A549 treated with DMSO at 1 μM for 4 hours (cell line): ENCODE data around the gene PROB1. TPM values are rescaled to one million over a fixed set of nuclear protein-coding genes. Genes with fewer than 3 reads are reported as not detected.

ENCODE experiments used
- total RNA-seq: library from RNA; stranded (reverse); fragments of 200-300 nt; extraction: Qiagen RNA extraction; gene quantifications from 5 replicates; pipeline ENCODE4 v1.2.3, GENCODE V29; 2022; ENCODE audit warnings: low read depth

The PROB1 gene
- total RNA-seq: 0.28 to 0.37 TPM (median 0.33 TPM) in 5 replicates

GRCh38 chr5:139394654-139395566 is at the start of gene PROB1:
PROB1 (minus strand) TSS chr5:139395104; CDS start chr5:139395081, 23 bp downstream.

GRCh38 chr5:139439013-139439903 is 44.4 kb upstream of the PROB1 start, which contains the start of gene DNAJC18:
DNAJC18 (minus strand) TSS chr5:139439525; CDS start chr5:139439445, 80 bp downstream.

GRCh38 chr5:139403787-139404483 is 9.0 kb upstream of the PROB1 start, which contains the start of gene SPATA24:
SPATA24 (minus strand) TSS chr5:139404089; CDS start chr5:139404060, 29 bp downstream.

GRCh38 chr5:139389701-139390638 is 4.9 kb downstream of the PROB1 start, which contains the start of gene MZB1:
MZB1 (minus strand) TSS chr5:139389913; CDS start chr5:139389856, 57 bp downstream.

GRCh38 chr5:139383275-139383992 is 11.5 kb downstream of the PROB1 start, which contains the start of gene SLC23A1:
SLC23A1 (minus strand) TSS chr5:139383297; CDS start chr5:139383253, 44 bp downstream.

GRCh38 chr5:139341689-139342422 is 53.0 kb downstream of the PROB1 start, which contains the start of gene PAIP2:
PAIP2 (plus strand) TSS chr5:139341854; CDS start chr5:139363785, 21,931 bp downstream.

Other genes with a start within 250 kb of the PROB1 start
- gene SIL1, start 196.7 kb downstream of the PROB1 start, total RNA-seq: 24.4 to 26.5 TPM (median 25.7 TPM) in 5 replicates
- 166 to 234 TPM (median 206 TPM) in 5 replicates for gene MATR3, start 101.4 kb downstream of the PROB1 start, total RNA-seq
- gene PAIP2, start 53.2 kb downstream of the PROB1 start, total RNA-seq: 81.3 to 101 TPM (median 94.1 TPM) in 5 replicates
- 1.0 to 1.5 TPM (median 1.1 TPM) in 5 replicates for gene SLC23A1, start 11.8 kb downstream of the PROB1 start, total RNA-seq
- 0.14 TPM in 2 of 5 replicates, not detected in the others for gene MZB1, start 5.2 kb downstream of the PROB1 start, total RNA-seq
- 4.4 to 6.3 TPM (median 5.4 TPM) in 5 replicates for gene SPATA24, start 9.0 kb upstream of the PROB1 start, total RNA-seq
- gene DNAJC18, start 44.4 kb upstream of the PROB1 start, total RNA-seq: 5.6 to 10.6 TPM (median 7.2 TPM) in 5 replicates
- not detected in 5 replicates for gene ECSCR, start 67.6 kb upstream of the PROB1 start, total RNA-seq
- not detected in 5 replicates for gene SMIM33, start 75.9 kb upstream of the PROB1 start, total RNA-seq
- gene STING1, start 87.7 kb upstream of the PROB1 start, total RNA-seq: 0.73 to 1.3 TPM (median 1.00 TPM) in 5 replicates
- 118 to 176 TPM (median 164 TPM) in 5 replicates for gene UBE2D2, start 166.2 kb upstream of the PROB1 start, total RNA-seq